ENCODE measurements around the gene SLC9A1.

DNA sequence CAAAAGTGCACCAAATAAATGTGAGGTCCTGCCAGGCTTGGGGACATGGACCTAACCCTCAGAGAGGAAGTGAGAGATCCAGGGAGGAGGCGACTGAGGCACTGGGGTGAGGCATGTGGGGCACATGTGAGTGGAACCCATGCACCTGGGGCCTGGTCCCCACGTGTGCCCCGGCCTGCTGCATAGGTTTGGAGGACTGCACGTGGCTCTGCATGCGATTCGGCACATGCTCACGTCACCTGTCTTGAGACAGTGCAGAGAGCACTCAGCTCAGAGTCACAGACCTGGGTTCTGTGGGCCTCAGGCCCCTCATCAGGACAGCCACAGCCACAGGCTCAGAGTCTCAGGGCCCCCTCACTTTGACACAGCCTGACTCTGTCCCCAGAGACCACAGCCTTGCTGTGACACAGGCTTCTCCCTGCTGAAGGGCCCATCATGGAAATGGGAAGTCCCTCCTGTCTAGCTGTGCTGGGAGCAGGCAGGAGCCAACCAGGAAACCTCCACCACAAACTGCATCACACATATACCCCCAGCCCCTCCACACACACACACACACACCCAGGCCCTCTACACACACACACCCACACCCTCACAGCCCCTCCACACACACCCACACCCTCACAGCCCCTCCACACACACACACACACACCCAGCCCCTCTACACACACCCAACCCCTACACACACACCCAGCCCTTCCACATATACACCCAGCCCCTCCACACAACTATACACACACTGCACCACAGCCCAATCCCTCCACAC is 48.2 kb downstream of the SLC9A1 start:
- TF ChIP-seq CTCF (IDR thresholded peaks at IDR 0.05; ENCODE audit: borderline replicate concordance, extremely low read depth, low read length, poor library complexity, severe bottlenecking) = no peak
- TF ChIP-seq EZH2 (IDR thresholded peaks at IDR 0.05; ENCODE audit: borderline replicate concordance, low read depth, low read length, severe bottlenecking) = no peak

Data from DND-41 (cell line).